Spleen (tissue), 7 donors: ENCODE measurements around the gene ZNRF3.

Source experiments
- POLR2A ChIP-seq, 3 donors: fragments of 450-650 bp; IDR thresholded peaks; one replicate each; pipeline ENCODE4 v1.5.1; 2017; ENCODE audit warnings: antibody characterized with exemption in 3 of 3, mild to moderate bottlenecking in 1 of 3
- POLR2AphosphoS5 ChIP-seq, 3 donors: sonication (generic); formaldehyde crosslinking; IDR thresholded peaks; one replicate each; pipeline ENCODE4 v1.5.1; 2017; ENCODE audit warnings: antibody characterized with exemption in 3 of 3
- TF ChIP-seq, protein P1 (sequence below), 11 experiments: fragments of 200-600 bp in 7 of 11; fragments of 450-650 bp in 4 of 11; sonication (generic) in 4 of 11; IDR thresholded peaks in 8 of 11; conservative IDR thresholded peaks in 3 of 11; 1 replicate in 7 of 11; 2 replicates in 4 of 11; pipeline versions ENCODE4 v1.4.0 to v1.8.0; 2016 to 2021; ENCODE audit warnings: antibody characterized with exemption in 11 of 11, inconsistent platforms in 4 of 11, mild to moderate bottlenecking in 1 of 11
- donor health status: DM: no; HTN: no; CAD: no; lungs with moderate emphysema.
- donor health status: DM: no; HTN: no; CAD: no.
- donor health status: DM: no; HTN: no; CAD: no.

DNA sequence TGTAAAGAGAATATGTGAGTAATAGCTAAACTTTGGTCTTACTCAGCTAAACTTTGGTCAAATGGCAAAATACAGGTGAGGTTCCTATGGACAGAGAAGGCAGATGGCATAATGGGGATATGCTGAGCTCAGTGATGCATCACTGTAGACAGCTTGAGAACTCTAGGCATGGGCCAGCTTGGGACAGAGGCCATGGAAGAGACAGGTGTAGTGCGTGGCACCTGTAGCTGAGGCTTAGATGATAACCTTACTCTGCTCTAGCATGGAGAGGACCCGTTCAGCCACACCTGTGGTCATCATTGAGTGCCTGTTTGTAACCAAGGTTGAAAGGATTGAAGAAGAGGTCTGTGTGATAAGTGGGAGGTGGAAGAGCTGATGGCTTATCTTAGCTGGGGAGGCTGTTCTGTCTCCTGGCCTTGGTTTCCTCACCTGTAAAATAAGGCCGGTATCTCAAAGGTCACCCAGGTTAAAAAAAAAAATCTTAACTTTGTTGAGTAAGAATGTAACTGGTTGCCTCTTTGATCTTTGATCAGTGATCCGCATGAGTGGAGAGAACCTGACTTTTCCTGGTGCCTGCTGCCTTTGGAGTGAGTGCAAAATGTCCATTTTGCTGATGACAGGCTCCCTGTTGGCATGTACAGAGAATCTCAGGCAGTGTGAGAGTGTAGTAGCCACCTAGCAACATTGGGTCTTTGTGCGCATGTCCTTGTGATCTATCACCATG is 48.6 kb downstream of the ZNRF3 start:
- TF ChIP-seq, protein P1, sequence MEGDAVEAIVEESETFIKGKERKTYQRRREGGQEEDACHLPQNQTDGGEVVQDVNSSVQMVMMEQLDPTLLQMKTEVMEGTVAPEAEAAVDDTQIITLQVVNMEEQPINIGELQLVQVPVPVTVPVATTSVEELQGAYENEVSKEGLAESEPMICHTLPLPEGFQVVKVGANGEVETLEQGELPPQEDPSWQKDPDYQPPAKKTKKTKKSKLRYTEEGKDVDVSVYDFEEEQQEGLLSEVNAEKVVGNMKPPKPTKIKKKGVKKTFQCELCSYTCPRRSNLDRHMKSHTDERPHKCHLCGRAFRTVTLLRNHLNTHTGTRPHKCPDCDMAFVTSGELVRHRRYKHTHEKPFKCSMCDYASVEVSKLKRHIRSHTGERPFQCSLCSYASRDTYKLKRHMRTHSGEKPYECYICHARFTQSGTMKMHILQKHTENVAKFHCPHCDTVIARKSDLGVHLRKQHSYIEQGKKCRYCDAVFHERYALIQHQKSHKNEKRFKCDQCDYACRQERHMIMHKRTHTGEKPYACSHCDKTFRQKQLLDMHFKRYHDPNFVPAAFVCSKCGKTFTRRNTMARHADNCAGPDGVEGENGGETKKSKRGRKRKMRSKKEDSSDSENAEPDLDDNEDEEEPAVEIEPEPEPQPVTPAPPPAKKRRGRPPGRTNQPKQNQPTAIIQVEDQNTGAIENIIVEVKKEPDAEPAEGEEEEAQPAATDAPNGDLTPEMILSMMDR (IDR thresholded peaks at IDR 0.05 in 8 of 11, conservative IDR thresholded peaks at IDR 0.05 in 3 of 11) = no peak
- TF ChIP-seq POLR2AphosphoS5 (IDR thresholded peaks at IDR 0.05) (no peak), POLR2A (IDR thresholded peaks at IDR 0.05) (no peak)
